ACC112 (cell line): ENCODE results near the gene MLN.

Source experiments
- H2AFZ ChIP-seq: fragments of 200-600 bp; sonication (generic); one replicate; pipeline ENCODE4 v1.6.0; 2017; ENCODE audit warnings: antibody characterized with exemption, low read length; ENCODE audit not compliant: unreplicated experiment
- H3K27ac ChIP-seq: fragments of 200-600 bp; sonication (generic); 2 replicates; pipeline ENCODE4 v1.5.1; 2014; ENCODE audit warnings: low read depth, mild to moderate bottlenecking, antibody characterized with exemption, low read length, moderate library complexity
- H3K27me3 ChIP-seq: fragments of 200-600 bp; sonication (generic); 2 replicates; pipeline ENCODE4 v1.6.1; 2014; ENCODE audit warnings: mild to moderate bottlenecking, antibody characterized with exemption, low read length, moderate library complexity, mixed read lengths; ENCODE audit not compliant: insufficient read depth
- H3K36me3 ChIP-seq: fragments of 200-600 bp; sonication (generic); 2 replicates; pipeline ENCODE4 v1.6.1; 2016; ENCODE audit warnings: mild to moderate bottlenecking, antibody characterized with exemption, low read length, moderate library complexity, mixed read lengths; ENCODE audit not compliant: insufficient read depth
- H3K4me1 ChIP-seq: fragments of 200-600 bp; sonication (generic); one replicate; pipeline ENCODE4 v1.6.1; 2016; ENCODE audit warnings: low read length, mixed read lengths; ENCODE audit not compliant: insufficient read depth, unreplicated experiment, control insufficient read depth
- H3K4me3 ChIP-seq: fragments of 200-600 bp; sonication (generic); 2 replicates; pipeline ENCODE4 v1.5.1; 2014; ENCODE audit warnings: mild to moderate bottlenecking, low read depth, low read length
- H3K79me2 ChIP-seq: fragments of 200-600 bp; sonication (generic); one replicate; pipeline ENCODE4 v1.6.0; 2016; ENCODE audit warnings: low read length; ENCODE audit not compliant: control insufficient read depth, unreplicated experiment, insufficient read depth

The MLN gene

DNA sequence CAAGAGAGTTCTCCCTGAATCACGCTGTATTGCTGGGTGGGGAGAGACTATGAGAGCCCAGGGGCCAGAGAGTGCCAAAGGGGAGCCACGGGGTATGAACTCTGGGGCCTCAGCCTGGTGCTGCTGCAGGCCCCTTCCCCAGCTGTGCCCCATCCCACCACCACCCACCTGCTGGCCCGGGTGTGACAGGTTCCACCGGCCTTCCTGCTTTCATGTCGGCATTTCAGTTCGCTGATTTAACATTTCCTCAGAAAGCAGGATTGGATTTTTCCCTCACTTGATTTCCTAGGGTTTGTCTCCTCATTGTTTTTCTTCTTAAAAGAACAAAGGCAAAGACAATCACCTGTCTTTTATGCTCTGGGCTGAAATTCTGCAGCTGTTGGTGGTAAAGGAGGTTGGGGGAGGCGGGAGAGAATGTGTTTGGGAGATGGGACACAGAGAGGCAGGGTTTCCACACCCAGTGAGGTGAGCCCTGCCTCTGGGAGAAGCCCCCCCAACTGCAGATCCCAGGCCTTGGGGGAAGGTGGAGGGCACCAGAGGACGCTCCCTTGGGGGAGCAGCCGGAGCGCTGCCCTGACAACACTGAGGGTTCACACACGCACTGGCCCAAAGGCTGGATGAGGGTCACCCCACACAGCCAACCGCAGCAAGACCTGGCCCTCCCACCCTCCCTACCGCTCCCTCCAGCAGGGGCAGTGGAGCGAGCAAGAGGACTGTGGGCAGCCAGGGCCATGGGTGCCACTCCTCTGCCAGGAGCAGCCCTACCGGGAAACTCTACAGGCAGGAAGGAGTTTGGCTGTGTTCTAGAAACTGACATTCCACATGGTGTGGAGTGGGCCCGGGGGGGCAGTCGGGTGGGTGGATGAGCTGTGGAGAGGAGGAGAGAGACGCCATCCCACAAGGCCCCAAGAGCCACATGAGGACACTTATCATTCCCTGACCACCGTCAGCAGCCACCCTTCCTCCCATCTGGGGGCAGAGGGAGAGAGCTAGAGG, 10.5 kb upstream of the MLN start:
- Histone ChIP-seq H3K27me3 (peaks cover 72% of the 10 kb centered on the region), H3K79me2 (no peaks in the 10 kb centered on the region), H3K4me3 (no peak overlapping the region), H3K27ac (no peak overlapping the region), H3K4me1 (no peaks in the 10 kb centered on the region), H2AFZ (no peak overlapping the region), H3K36me3 (no peaks in the 10 kb centered on the region)

DNA sequence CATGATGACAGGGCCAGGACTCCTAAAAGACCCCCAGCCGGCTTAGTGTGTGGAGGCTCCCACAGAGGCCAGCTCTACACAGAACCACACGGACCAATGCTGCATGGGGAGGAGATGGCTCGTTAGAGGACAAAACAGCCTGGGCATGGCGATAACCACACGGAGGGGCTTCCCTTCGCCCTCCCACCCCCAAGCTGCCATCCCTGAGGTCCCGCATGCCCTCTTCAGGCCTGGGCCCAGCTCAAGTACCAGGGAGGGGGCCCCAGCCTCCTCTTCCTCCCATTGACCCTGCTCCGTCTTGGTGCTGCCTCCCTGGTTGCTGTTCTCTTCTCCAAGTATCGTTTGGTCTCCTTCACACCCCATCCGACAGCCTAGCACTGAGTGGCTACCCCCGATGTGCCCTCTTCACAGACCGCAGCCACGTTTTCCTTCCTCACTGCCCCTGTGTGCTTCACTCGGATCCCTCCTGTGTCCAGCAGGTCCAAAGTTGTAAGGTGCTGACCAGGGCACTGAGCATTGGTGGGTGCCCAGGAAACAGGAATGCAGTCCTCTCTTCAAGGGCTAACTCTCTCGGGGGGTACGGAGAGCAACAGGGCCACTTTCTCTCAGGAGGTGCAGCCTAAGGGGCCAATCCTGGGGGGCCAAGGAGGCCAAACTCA, 9.6 kb upstream of the MLN start:
- Histone ChIP-seq H3K79me2 (no peaks in the 10 kb centered on the region), H3K4me1 (no peaks in the 10 kb centered on the region), H3K27me3 (peaks cover 78% of the 10 kb centered on the region), H3K27ac (no peak overlapping the region), H3K36me3 (no peaks in the 10 kb centered on the region), H3K4me3 (no peak overlapping the region), H2AFZ (no peak overlapping the region)

- peaks cover 78% of the 10 kb centered on the region for H3K27me3 ChIP-seq
- no peak overlapping the region for H3K27ac ChIP-seq
- H3K36me3 ChIP-seq, result no peaks in the 10 kb centered on the region
- H2AFZ ChIP-seq, result no peak overlapping the region
- no peaks in the 10 kb centered on the region for H3K4me1 ChIP-seq
- no peaks in the 10 kb centered on the region for H3K79me2 ChIP-seq
- no peak overlapping the region for H3K4me3 ChIP-seq
Measured at GRCh38 chr6:33812669-33813068, 8.9 kb upstream of the MLN start.

DNA sequence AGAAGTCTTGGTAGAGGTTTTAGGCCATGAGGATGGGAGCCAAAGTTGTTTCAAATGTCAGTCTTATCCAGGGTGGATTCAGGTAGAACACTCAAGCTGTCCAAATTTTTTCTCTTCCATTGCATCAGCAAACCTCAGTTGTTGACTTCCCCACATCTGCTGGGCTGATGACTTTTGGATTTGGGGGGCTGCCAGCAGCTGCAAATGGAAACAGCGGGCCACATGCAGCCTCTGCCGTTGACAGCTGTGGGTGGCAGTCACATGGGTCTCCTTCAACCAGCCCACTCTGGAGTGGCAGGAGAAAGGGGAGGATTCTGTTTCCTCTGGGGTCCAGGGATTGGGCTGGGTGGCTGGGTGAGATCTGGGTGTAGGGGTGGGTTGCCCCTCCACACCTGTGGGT, 5.8 kb upstream of the MLN start:
- H3K4me1 ChIP-seq, result no peaks in the 10 kb centered on the region
- H3K4me3 ChIP-seq, result no peak overlapping the region
- H3K27me3 ChIP-seq, result peaks cover 84% of the 10 kb centered on the region
- no peak overlapping the region for H2AFZ ChIP-seq
- H3K79me2 ChIP-seq, result no peaks in the 10 kb centered on the region
- no peaks in the 10 kb centered on the region for H3K36me3 ChIP-seq
- no peak overlapping the region for H3K27ac ChIP-seq

GRCh38 chr6:33808641-33809180, 4.9 kb upstream of the MLN start:
- H2AFZ ChIP-seq, result no peak overlapping the region
- peaks cover 86% of the 10 kb centered on the region for H3K27me3 ChIP-seq
- no peaks in the 10 kb centered on the region for H3K36me3 ChIP-seq
- no peak overlapping the region for H3K4me3 ChIP-seq
- H3K27ac ChIP-seq, result no peak overlapping the region
- no peaks in the 10 kb centered on the region for H3K79me2 ChIP-seq
- no peaks in the 10 kb centered on the region for H3K4me1 ChIP-seq

DNA sequence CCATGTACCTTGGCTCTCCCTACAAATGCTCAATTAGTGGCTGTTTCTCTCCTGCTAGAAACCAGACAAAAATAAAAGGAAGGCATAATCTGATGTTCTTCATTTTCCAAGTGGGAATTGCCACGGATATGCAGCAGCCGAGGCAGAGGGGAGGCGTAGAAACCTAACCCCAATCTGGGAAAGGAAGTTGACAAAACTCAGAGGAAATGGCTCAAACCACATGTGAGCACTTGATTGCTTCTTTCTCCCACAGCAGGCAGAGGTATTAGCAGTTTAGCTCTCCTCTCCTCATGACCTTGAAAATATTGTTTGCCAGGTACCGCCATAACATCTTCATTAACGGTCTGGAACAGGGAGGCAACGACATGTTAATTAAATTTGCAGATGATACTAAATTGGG, 3.8 kb upstream of the MLN start:
- Histone ChIP-seq H3K27me3 (peaks cover 81% of the 10 kb centered on the region), H3K36me3 (no peaks in the 10 kb centered on the region), H3K4me1 (no peaks in the 10 kb centered on the region), H3K27ac (no peak overlapping the region), H2AFZ (no peak overlapping the region), H3K79me2 (no peaks in the 10 kb centered on the region), H3K4me3 (no peak overlapping the region)

- Histone ChIP-seq H3K4me1 (no peaks in the 10 kb centered on the region), H2AFZ (no peak overlapping the region), H3K36me3 (no peaks in the 10 kb centered on the region), H3K4me3 (no peak overlapping the region), H3K79me2 (no peaks in the 10 kb centered on the region), H3K27me3 (peaks cover 74% of the 10 kb centered on the region), H3K27ac (no peak overlapping the region)
Measured at GRCh38 chr6:33806841-33807240, 3.0 kb upstream of the MLN start.

GRCh38 chr6:33802186-33802958, 1.4 kb downstream of the MLN start:
- Histone ChIP-seq H3K27me3 (peaks cover 36% of the 10 kb centered on the region), H3K4me1 (peaks cover 4% of the 10 kb centered on the region), H3K79me2 (no peaks in the 10 kb centered on the region), H2AFZ (no peak overlapping the region), H3K27ac (no peak overlapping the region), H3K36me3 (no peaks in the 10 kb centered on the region), H3K4me3 (no peak overlapping the region)

- Histone ChIP-seq H2AFZ (no peak overlapping the region), H3K27ac (no peak overlapping the region), H3K27me3 (peaks cover 29% of the 10 kb centered on the region), H3K36me3 (no peaks in the 10 kb centered on the region), H3K4me3 (no peak overlapping the region), H3K4me1 (peaks cover 4% of the 10 kb centered on the region), H3K79me2 (no peaks in the 10 kb centered on the region)
Measured at GRCh38 chr6:33801611-33802010, 2.2 kb downstream of the MLN start.

DNA sequence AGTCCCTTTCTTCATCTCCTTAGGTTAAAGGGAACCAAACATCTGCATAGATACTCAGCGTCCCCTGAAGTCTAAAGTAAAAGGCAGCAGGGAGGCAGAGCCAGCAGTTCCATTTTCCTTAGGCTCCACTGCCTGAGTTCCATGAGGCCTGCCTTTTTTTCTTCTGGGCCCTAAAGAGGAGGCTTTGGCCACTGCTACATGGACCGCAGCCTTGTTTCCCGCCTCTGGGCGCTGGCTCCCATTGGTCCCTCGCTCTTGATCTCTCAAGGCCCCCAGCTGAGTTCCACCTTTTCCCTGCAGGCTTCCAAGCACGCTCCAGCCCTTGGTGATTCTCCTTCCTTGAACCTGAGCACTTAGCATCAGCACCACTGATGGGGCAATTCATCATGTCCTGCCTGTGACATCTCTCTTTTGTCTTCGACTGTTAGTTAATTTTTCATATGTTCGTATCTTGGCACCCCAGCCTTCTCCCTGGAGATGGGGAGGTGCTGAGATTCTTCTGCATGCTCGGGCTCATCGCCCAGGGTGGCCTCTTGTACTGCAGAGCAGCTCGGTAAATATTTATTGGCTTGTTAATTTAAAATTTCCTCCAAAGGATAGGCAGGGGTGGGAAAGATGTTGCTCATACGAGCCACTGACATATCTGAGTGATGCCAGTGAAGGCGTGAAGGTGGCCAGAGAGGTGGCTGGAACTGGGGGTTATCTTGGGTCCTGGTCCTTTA, 3.4 kb downstream of the MLN start:
- Histone ChIP-seq H3K27ac (no peak overlapping the region), H3K36me3 (no peaks in the 10 kb centered on the region), H3K4me1 (peaks cover 4% of the 10 kb centered on the region), H3K27me3 (peaks cover 17% of the 10 kb centered on the region), H3K4me3 (no peak overlapping the region), H2AFZ (no peak overlapping the region), H3K79me2 (no peaks in the 10 kb centered on the region)
